Bronchial epithelial cell (primary cell): Measurements from ENCODE around the gene GGTLC2. TPM values are rescaled to one million over a fixed set of nuclear protein-coding genes. Genes with fewer than 3 reads are reported as not detected.
"Not testable (repeated sequence)": the region's sequence is repeated elsewhere in the genome, so short reads cannot be mapped to it uniquely, and the experiment has no call there.

Source experiments
- DNase-seq: peaks from one replicate; pipeline ENCODE4 v3.0.0-alpha.2; 2010; ENCODE audit warnings: low read depth
- FAIRE-seq: peaks from 2 replicates; lab custom pipeline; 2011; peaks lifted over from hg19 to GRCh38; lab: Jason Lieb, UNC
- H3K27me3 ChIP-seq: 2 replicates; pipeline ENCODE4 v1.5.1; 2011; ENCODE audit warnings: low read length; ENCODE audit not compliant: control insufficient read depth, insufficient read depth
- H3K36me3 ChIP-seq: 2 replicates; pipeline ENCODE4 v1.5.1; 2011; ENCODE audit warnings: low read length; ENCODE audit not compliant: control insufficient read depth, insufficient read depth
- H3K4me3 ChIP-seq: 2 replicates; pipeline ENCODE4 v1.5.1; 2011; ENCODE audit warnings: mild to moderate bottlenecking, low read depth, low read length, control low read depth
- CTCF ChIP-seq: IDR thresholded peaks from 2 replicates; pipeline ENCODE4 v1.5.1; 2011; ENCODE audit warnings: mild to moderate bottlenecking, moderate library complexity, low read length, control low read depth, inconsistent platforms; ENCODE audit not compliant: insufficient read depth, severe bottlenecking
- total RNA-seq: library from RNA; depleted of rRNA; stranded (reverse); fragments of >200 nt; gene quantifications from 2 replicates; pipeline ENCODE4 v1.2.1, GENCODE V29; 2014

The GGTLC2 gene
- total RNA-seq, result not detected in 2 replicates

DNA sequence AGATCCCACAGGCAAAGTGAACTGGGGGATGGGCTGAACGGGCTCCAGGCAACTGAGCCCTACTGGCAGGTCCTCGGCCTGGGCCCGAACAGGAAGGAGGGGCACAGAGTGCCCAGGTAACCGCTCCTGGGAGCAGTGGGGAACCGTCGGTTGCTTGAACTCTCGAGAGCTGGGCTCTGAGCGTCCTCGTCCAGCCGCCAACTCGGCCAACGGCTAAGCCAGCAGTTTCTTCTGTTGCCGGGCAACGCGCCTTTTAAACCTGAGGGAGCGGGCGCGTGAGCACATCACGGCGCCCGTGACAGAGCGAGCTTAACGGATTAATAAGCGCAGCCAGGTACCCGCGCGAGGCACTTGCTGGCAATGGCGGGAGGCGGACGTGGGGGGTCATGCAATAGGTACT is at the start of gene GGTLC2:
TSS of gene GGTLC2 (plus strand) at position 301 of the 400 bp plus-strand sequence. CDS start 1,732 bp downstream, outside the sequence.
- not testable (repeated sequence) for FAIRE-seq, H3K36me3 ChIP-seq, H3K27me3 ChIP-seq, DNase-seq, H3K4me3 ChIP-seq

- no peak for TF ChIP-seq CTCF
- no peaks in the 10 kb centered on the region for H3K27me3 ChIP-seq
- H3K4me3 ChIP-seq, result no peak overlapping the region
- no peak for DNase-seq
- peak; percentile 13 for FAIRE-seq
- H3K36me3 ChIP-seq, result no peaks in the 10 kb centered on the region
Measured at GRCh38 chr22:22595001-22595835, 49.2 kb upstream of the GGTLC2 start.

GRCh38 chr22:22598144-22598543 is 46.3 kb upstream of the GGTLC2 start:
- DNase-seq, result no peak
- H3K36me3 ChIP-seq, result no peaks in the 10 kb centered on the region
- no peak for TF ChIP-seq CTCF
- H3K27me3 ChIP-seq, result no peaks in the 10 kb centered on the region
- no peak for FAIRE-seq
- H3K4me3 ChIP-seq, result no peak overlapping the region

GRCh38 chr22:22599248-22599647 is 45.2 kb upstream of the GGTLC2 start:
- Histone ChIP-seq H3K27me3 (no peaks in the 10 kb centered on the region), H3K36me3 (no peaks in the 10 kb centered on the region), H3K4me3 (no peak overlapping the region)
- FAIRE-seq (no peak), DNase-seq (no peak)
- no peak for TF ChIP-seq CTCF

GRCh38 chr22:22600531-22601261 is 43.7 kb upstream of the GGTLC2 start:
- no peak for DNase-seq
- FAIRE-seq, result no peak
- Histone ChIP-seq H3K4me3 (no peak overlapping the region), H3K27me3 (no peaks in the 10 kb centered on the region), H3K36me3 (no peaks in the 10 kb centered on the region)
- TF ChIP-seq CTCF, result no peak

GRCh38 chr22:22603470-22603947 is 40.9 kb upstream of the GGTLC2 start:
- no peak for TF ChIP-seq CTCF
- no peak overlapping the region for H3K4me3 ChIP-seq
- H3K36me3 ChIP-seq, result no peaks in the 10 kb centered on the region
- H3K27me3 ChIP-seq, result no peaks in the 10 kb centered on the region
- DNase-seq (no peak), FAIRE-seq (peak; percentile 77)
